Adrenal gland (tissue), 12 donors: ENCODE data around the gene PSMG1. TPM values are rescaled to one million over a fixed set of nuclear protein-coding genes. Genes with fewer than 3 reads are reported as not detected.

ENCODE experiments used
- DNase-seq, 7 donors: peaks; one replicate each; pipeline ENCODE4 v3.0.0-alpha.2; 2019 to 2020
- H3K27ac ChIP-seq, 5 donors: fragments of 200-600 bp; sonication (generic) in 4 of 5; 1 replicate in 3 of 5; 2 replicates in 2 of 5; pipeline versions ENCODE4 v1.5.1 to v1.8.0; 2016 to 2020; ENCODE audit warnings: mild to moderate bottlenecking in 1 of 5
- H3K27me3 ChIP-seq: fragments of 200-600 bp; 2 replicates; pipeline ENCODE4 v1.8.0; 2021
- H3K36me3 ChIP-seq, 2 donors: fragments of 200-600 bp; replicated peaks in 1 of 2; 1 replicate in 1 of 2; 2 replicates in 1 of 2; pipeline versions ENCODE4 v1.5.1 to v1.8.0; 2018 to 2022
- H3K4me1 ChIP-seq, 2 donors: fragments of 200-600 bp; replicated peaks in 1 of 2; 1 replicate in 1 of 2; 2 replicates in 1 of 2; pipeline versions ENCODE4 v1.5.1 to v1.8.0; 2018 to 2021
- H3K4me3 ChIP-seq, 4 donors: fragments of 200-600 bp; sonication (generic) in 3 of 4; one replicate each; pipeline ENCODE4 v1.5.1; 2016 to 2018
- H3K9me3 ChIP-seq, 3 donors: fragments of 200-600 bp; sonication (generic) in 1 of 3; replicated peaks in 1 of 3; 1 replicate in 2 of 3; 2 replicates in 1 of 3; pipeline versions ENCODE4 v1.5.1 to v1.8.0; 2016 to 2021
- POLR2A ChIP-seq, 2 donors: fragments of 450-650 bp; IDR thresholded peaks; one replicate each; pipeline ENCODE4 v1.6.1; 2017; ENCODE audit warnings: antibody characterized with exemption in 2 of 2, mild to moderate bottlenecking in 2 of 2, moderate library complexity in 1 of 2
- WGBS, 4 donors: extraction: QIAGEN DNeasy Blood & Tissue Kit in 2 of 4; methylation state at CpG; one replicate each; pipeline versions ENCODE4 v1.1.5 to v1.1.7; 2013 to 2017; 5-methylcytosine and 5-hydroxymethylcytosine counted together
- intact Hi-C, 2 donors: fragments of 100-400 bp; cut with DNase I; formaldehyde crosslinking; loops; one replicate each; pipeline versions ENCODE4 v1.14.1 to v1.15.0; 2022 to 2023
- polyA plus RNA-seq, 3 donors: library from polyadenylated mRNA; stranded (reverse); fragments of 200-250 nt in 2 of 3; fragments of 350-450 nt in 1 of 3; fragmentation: Illumina TruSeq in 1 of 3; extraction: RNeasy Lipid Tissue Mini Kit (QIAGEN cat#74804) in 1 of 3; gene quantifications; one replicate each; pipeline ENCODE4 v1.2.3, GENCODE V29; 2013 to 2014
- total RNA-seq, 9 donors: library from RNA; depleted of rRNA in 4 of 9; stranded (reverse); fragments of >200 nt in 4 of 9; fragments of 120-200 nt in 1 of 9; fragmentation: NEBNext Ultra II Directional in 1 of 9; extraction: Animal tissue kit (Norgen Biotek cat#: 25700) in 1 of 9; gene quantifications; one replicate each; pipeline versions ENCODE4 v1.1.0 to v1.2.4, GENCODE V29; 2013 to 2023
- TF ChIP-seq, protein P1 (sequence below), 6 experiments: fragments of 450-650 bp in 4 of 6; fragments of 200-600 bp in 2 of 6; sonication (generic) in 1 of 6; IDR thresholded peaks; 1 replicate in 5 of 6; 2 replicates in 1 of 6; pipeline versions ENCODE4 v1.5.1 to v1.8.0; 2016 to 2021; ENCODE audit warnings: antibody characterized with exemption in 6 of 6, mild to moderate bottlenecking in 2 of 6, moderate library complexity in 1 of 6
- donor health status: healthy with polysubstance abuse.
- donor health status: Bipolar disorder and iron deficiency.
- donor health status: DM: yes; HTN: yes; CAD: no.
- donor health status: DM: no; HTN: no; CAD: no.
- donor health status: DM: no; HTN: no; CAD: no.
- donor health status: DM: yes; HTN: yes; CAD: no.

PSMG1 gene
- total and polyA plus RNA-seq, 12 donors: 19.0 to 104 (median 37.3) TPM

DNA sequence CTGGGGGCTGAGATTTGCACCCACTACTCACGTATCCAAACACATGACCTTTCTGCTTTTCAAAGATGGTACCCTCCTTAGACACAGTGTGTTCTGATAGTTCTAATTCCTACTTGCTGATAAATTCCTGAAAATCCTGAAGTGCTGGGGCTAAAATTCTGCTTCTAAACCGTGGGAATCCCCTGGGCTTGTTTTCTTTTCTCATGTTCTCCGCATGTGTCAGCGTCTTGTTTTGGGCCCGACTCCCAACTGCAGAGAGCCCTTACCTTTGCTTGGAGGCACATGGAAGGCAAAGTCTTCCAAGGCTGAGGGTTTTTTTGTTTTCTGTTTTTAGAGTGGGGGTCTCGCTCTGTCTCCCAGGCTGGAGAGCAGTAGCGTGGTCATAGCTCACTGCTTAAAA is 27.2 kb downstream of the PSMG1 start:
- H3K4me3 ChIP-seq: no peak overlapping the region
- 78 to 89% (median 87%) methylated on average over 7 of the region's 7 CpGs for WGBS, 4 donors
- intact Hi-C loops: no loop called here
- no peak for DNase-seq
- H3K4me1 ChIP-seq: no peaks in the 10 kb centered on the region
- TF ChIP-seq, protein P1, sequence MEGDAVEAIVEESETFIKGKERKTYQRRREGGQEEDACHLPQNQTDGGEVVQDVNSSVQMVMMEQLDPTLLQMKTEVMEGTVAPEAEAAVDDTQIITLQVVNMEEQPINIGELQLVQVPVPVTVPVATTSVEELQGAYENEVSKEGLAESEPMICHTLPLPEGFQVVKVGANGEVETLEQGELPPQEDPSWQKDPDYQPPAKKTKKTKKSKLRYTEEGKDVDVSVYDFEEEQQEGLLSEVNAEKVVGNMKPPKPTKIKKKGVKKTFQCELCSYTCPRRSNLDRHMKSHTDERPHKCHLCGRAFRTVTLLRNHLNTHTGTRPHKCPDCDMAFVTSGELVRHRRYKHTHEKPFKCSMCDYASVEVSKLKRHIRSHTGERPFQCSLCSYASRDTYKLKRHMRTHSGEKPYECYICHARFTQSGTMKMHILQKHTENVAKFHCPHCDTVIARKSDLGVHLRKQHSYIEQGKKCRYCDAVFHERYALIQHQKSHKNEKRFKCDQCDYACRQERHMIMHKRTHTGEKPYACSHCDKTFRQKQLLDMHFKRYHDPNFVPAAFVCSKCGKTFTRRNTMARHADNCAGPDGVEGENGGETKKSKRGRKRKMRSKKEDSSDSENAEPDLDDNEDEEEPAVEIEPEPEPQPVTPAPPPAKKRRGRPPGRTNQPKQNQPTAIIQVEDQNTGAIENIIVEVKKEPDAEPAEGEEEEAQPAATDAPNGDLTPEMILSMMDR (IDR thresholded peaks at IDR 0.05): no peak
- no peak for TF ChIP-seq POLR2A (IDR thresholded peaks at IDR 0.05)
- no peaks in the 10 kb centered on the region for H3K9me3 ChIP-seq
- no peaks in the 10 kb centered on the region for H3K36me3 ChIP-seq
- H3K27me3 ChIP-seq: no peaks in the 10 kb centered on the region
- no peak overlapping the region for H3K27ac ChIP-seq

DNA sequence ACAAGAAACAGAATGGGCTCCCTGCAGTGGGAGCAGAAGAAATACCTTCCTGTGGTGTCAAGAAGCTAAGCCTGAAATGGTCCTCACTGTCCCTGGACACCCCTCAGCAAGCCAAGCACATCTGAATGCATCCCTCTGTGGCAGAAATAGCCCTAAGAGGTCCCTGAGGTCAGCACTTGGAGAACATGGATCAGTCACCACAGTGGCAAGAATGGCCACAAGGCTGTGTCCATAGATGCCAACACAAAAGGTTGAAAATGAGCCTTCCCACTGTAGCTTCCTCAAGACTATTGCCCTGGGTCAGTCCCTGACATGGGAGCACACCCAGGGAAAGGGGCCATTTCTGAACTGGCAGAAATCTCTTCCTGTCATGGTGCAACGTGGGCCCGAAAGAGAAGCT is 27.7 kb downstream of the PSMG1 start:
- Histone ChIP-seq H3K4me3 (no peak overlapping the region), H3K36me3 (no peaks in the 10 kb centered on the region), H3K27me3 (no peaks in the 10 kb centered on the region), H3K27ac (no peak overlapping the region), H3K9me3 (no peaks in the 10 kb centered on the region), H3K4me1 (no peaks in the 10 kb centered on the region)
- 83 to 100% (median 90%) methylated on average over 2 of the region's 2 CpGs for whole genome bisulfite sequencing, 4 donors
- intact Hi-C loops: no loop called here
- no peak for DNase-seq
- TF ChIP-seq, protein P1 (IDR thresholded peaks at IDR 0.05): no peak
- no peak for TF ChIP-seq POLR2A (IDR thresholded peaks at IDR 0.05)

DNA sequence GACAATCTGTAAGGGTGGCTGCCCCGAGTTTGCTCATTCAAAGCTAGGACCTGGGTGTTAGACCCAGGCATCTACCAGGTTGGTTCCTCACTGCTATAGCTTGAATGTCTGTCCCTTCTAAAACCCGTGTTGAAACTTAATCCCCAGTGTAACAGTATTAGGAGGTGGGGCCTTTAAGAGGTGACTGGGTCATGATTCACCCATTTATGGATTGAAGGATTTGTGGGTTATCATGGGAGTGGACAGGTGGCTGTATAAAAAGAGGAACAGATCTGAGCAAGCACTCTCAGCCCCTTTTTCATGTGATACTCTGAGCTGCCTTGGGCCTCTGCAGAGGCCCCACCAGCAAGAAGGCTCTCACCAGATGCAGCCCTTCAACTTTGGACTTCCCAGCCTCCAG is 29.4 kb downstream of the PSMG1 start:
- no peak overlapping the region for H3K27ac ChIP-seq
- intact Hi-C loops: no loop called here
- no peak for DNase-seq
- TF ChIP-seq, protein P1 (IDR thresholded peaks at IDR 0.05): no peak
- no peak for TF ChIP-seq POLR2A (IDR thresholded peaks at IDR 0.05)
- no peaks in the 10 kb centered on the region for H3K4me1 ChIP-seq
- no peak overlapping the region for H3K4me3 ChIP-seq
- 81 to 89% (median 88%) methylated on average over 2 of the region's 2 CpGs for WGBS, 4 donors
- no peaks in the 10 kb centered on the region for H3K27me3 ChIP-seq
- H3K36me3 ChIP-seq: no peaks in the 10 kb centered on the region
- no peaks in the 10 kb centered on the region for H3K9me3 ChIP-seq

DNA sequence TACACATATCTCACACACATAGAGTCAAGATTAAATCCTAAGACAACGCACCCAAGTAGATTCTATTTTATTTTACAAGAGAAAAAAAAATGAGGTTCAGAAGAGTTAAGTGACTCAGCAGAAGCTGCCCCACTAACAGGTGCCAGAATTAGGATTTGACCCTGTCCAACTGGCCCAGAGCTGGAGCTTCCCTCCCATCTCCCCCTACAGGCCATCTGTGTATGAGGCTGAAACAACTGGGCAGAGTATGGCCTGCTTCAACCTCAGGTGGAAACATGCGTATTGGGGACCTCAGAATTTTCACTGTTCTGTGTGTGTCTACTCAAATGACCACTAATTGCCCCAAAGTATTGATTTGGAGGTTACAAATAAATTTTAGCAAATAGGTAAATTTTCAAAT is 29.9 kb downstream of the PSMG1 start:
- WGBS, 4 donors: 89 to 100% (median 94%) methylated on average over 2 of the region's 2 CpGs
- H3K9me3 ChIP-seq: no peaks in the 10 kb centered on the region
- peak in 1 of 7 donors; percentile 10 for DNase-seq
- H3K27me3 ChIP-seq: no peaks in the 10 kb centered on the region
- H3K36me3 ChIP-seq: no peaks in the 10 kb centered on the region
- no peak overlapping the region for H3K27ac ChIP-seq
- H3K4me1 ChIP-seq: no peaks in the 10 kb centered on the region
- no peak overlapping the region for H3K4me3 ChIP-seq
- TF ChIP-seq, protein P1 (IDR thresholded peaks at IDR 0.05): peak in 4 of 6 experiments; percentile 7 to 19 (median 17)
- TF ChIP-seq POLR2A (IDR thresholded peaks at IDR 0.05): no peak
- intact Hi-C loops: no loop called here
